H9 (cell line): ENCODE data around the gene DCLK2. TPM values are rescaled to one million over a fixed set of nuclear protein-coding genes. Genes with fewer than 3 reads are reported as not detected.

Source experiments
- DNase-seq: peaks from one replicate; pipeline ENCODE4 v3.0.0-alpha.2; 2017
- H2AFZ ChIP-seq: one replicate; pipeline ENCODE4 v1.6.1; 2013; ENCODE audit warnings: mild to moderate bottlenecking, low read length, control low read depth, moderate library complexity
- H2AK5ac ChIP-seq: 2 replicates; pipeline ENCODE4 v1.6.1; 2013; ENCODE audit warnings: low read length, control low read depth, mixed read lengths; ENCODE audit not compliant: insufficient read length
- H2BK120ac ChIP-seq: one replicate; pipeline ENCODE4 v1.6.1; 2013; ENCODE audit warnings: low read depth, mild to moderate bottlenecking, low read length, control low read depth, inconsistent platforms; ENCODE audit not compliant: poor library complexity, severe bottlenecking
- H2BK12ac ChIP-seq: 2 replicates; pipeline ENCODE4 v1.6.1; 2013; ENCODE audit warnings: low read length, control low read depth, mixed read lengths, low read depth; ENCODE audit not compliant: insufficient read length
- H2BK15ac ChIP-seq: 2 replicates; pipeline ENCODE4 v1.6.1; 2013; ENCODE audit warnings: low read depth, low read length, control low read depth
- H2BK20ac ChIP-seq: one replicate; pipeline ENCODE4 v1.6.1; 2013; ENCODE audit warnings: low read depth, mild to moderate bottlenecking, low read length, control low read depth, inconsistent platforms; ENCODE audit not compliant: poor library complexity, severe bottlenecking
- H2BK5ac ChIP-seq: 2 replicates; pipeline ENCODE4 v1.6.1; 2013; ENCODE audit warnings: low read length, control low read depth, mixed read lengths; ENCODE audit not compliant: insufficient read length
- H3K14ac ChIP-seq: 2 replicates; pipeline ENCODE4 v1.6.1; 2013; ENCODE audit warnings: low read length, control low read depth; ENCODE audit not compliant: insufficient read depth
- H3K18ac ChIP-seq: 2 replicates; pipeline ENCODE4 v1.6.1; 2013; ENCODE audit warnings: low read depth, mild to moderate bottlenecking, mixed read lengths, low read length, control low read depth; ENCODE audit not compliant: insufficient read length
- H3K23ac ChIP-seq: 2 replicates; pipeline ENCODE4 v1.6.1; 2013; ENCODE audit warnings: low read length, control low read depth, mixed read lengths, low read depth; ENCODE audit not compliant: insufficient read length
- H3K23me2 ChIP-seq: 2 replicates; pipeline ENCODE4 v1.6.1; 2013; ENCODE audit warnings: low read depth, mild to moderate bottlenecking, mixed read lengths, low read length, control low read depth; ENCODE audit not compliant: insufficient read length, poor library complexity, severe bottlenecking
- H3K27ac ChIP-seq: 2 replicates; pipeline ENCODE4 v1.5.1; 2013; ENCODE audit warnings: low read length, control low read depth, mixed read lengths, low read depth; ENCODE audit not compliant: insufficient read length
- H3K27me3 ChIP-seq: 2 replicates; pipeline ENCODE4 v1.6.1; 2013; ENCODE audit warnings: low read length, control low read depth, inconsistent platforms; ENCODE audit not compliant: insufficient read depth
- H3K4ac ChIP-seq: 2 replicates; pipeline ENCODE4 v1.6.1; 2013; ENCODE audit warnings: low read depth, mild to moderate bottlenecking, control low read depth, inconsistent platforms, low read length, moderate library complexity
- H3K4me1 ChIP-seq: 2 replicates; pipeline ENCODE4 v1.6.1; 2013; ENCODE audit warnings: low read length, control low read depth, inconsistent platforms; ENCODE audit not compliant: insufficient read depth
- H3K4me2 ChIP-seq: 2 replicates; pipeline ENCODE4 v1.6.1; 2013; ENCODE audit warnings: low read length, control low read depth, mixed read lengths; ENCODE audit not compliant: insufficient read length, insufficient read depth
- H3K56ac ChIP-seq: 2 replicates; pipeline ENCODE4 v1.6.1; 2013; ENCODE audit warnings: low read depth, mild to moderate bottlenecking, mixed read lengths, low read length, control low read depth; ENCODE audit not compliant: insufficient read length
- H3K79me1 ChIP-seq: 2 replicates; pipeline ENCODE4 v1.6.1; 2013; ENCODE audit warnings: low read depth, mild to moderate bottlenecking, moderate library complexity, low read length, control low read depth, inconsistent platforms; ENCODE audit not compliant: insufficient read depth, poor library complexity, severe bottlenecking
- H3K79me2 ChIP-seq: 2 replicates; pipeline ENCODE4 v1.6.1; 2013; ENCODE audit warnings: low read length, control low read depth, inconsistent platforms; ENCODE audit not compliant: insufficient read depth
- H3K9ac ChIP-seq: 2 replicates; pipeline ENCODE4 v1.6.1; 2013; ENCODE audit warnings: low read length, control low read depth, mixed read lengths; ENCODE audit not compliant: insufficient read length; ENCODE audit errors: extremely low read depth
- H3K9me3 ChIP-seq: one replicate; pipeline ENCODE4 v1.6.1; 2013; ENCODE audit warnings: low read depth, low read length, inconsistent platforms; ENCODE audit not compliant: control insufficient read depth
- H3T11ph ChIP-seq: one replicate; pipeline ENCODE4 v1.6.1; 2013; ENCODE audit warnings: mild to moderate bottlenecking, low read length, control low read depth, inconsistent platforms
- H4K20me1 ChIP-seq: one replicate; pipeline ENCODE4 v1.6.1; 2013; ENCODE audit not compliant: control insufficient read depth, insufficient read length, insufficient read depth
- H4K5ac ChIP-seq: 2 replicates; pipeline ENCODE4 v1.6.1; 2013; ENCODE audit warnings: low read depth, mild to moderate bottlenecking, mixed read lengths, low read length, control low read depth; ENCODE audit not compliant: insufficient read length
- H4K8ac ChIP-seq: replicated peaks from 2 replicates; pipeline ENCODE4 v1.6.1; 2013; ENCODE audit warnings: low read length, control low read depth, mixed read lengths, low read depth; ENCODE audit not compliant: insufficient read length
- H4K91ac ChIP-seq: 2 replicates; pipeline ENCODE4 v1.6.1; 2013; ENCODE audit warnings: low read depth, mild to moderate bottlenecking, moderate library complexity, mixed read lengths, low read length, control low read depth; ENCODE audit not compliant: insufficient read length
- H3K27ac Mint-ChIP-seq, 3 experiments: 2 replicates in 2 of 3; 3 replicates in 1 of 3; pipeline ENCODE4 v1.8.0; 2020 to 2021; ENCODE audit warnings: mixed read lengths in 3 of 3, mild to moderate bottlenecking in 1 of 3, moderate library complexity in 1 of 3
- H3K27me3 Mint-ChIP-seq: 2 replicates; pipeline ENCODE4 v1.8.0; 2021; ENCODE audit warnings: low read depth, mild to moderate bottlenecking, moderate library complexity, mixed read lengths
- H3K36me3 Mint-ChIP-seq, 3 experiments: 2 replicates in 2 of 3; 3 replicates in 1 of 3; pipeline ENCODE4 v1.8.0; 2020 to 2021; ENCODE audit warnings: low read depth in 3 of 3, mixed read lengths in 3 of 3; ENCODE audit not compliant: insufficient read depth in 1 of 3
- H3K4me1 Mint-ChIP-seq, 2 experiments: 2 replicates each; pipeline ENCODE4 v1.8.0; 2020; ENCODE audit warnings: mixed read lengths in 2 of 2
- H3K4me3 Mint-ChIP-seq, 2 experiments: 2 replicates in 1 of 2; 3 replicates in 1 of 2; pipeline ENCODE4 v1.8.0; 2020 to 2021; ENCODE audit warnings: mild to moderate bottlenecking in 2 of 2, mixed read lengths in 2 of 2, moderate library complexity in 1 of 2
- H3K9me3 Mint-ChIP-seq, 2 experiments: 2 replicates in 1 of 2; 3 replicates in 1 of 2; pipeline ENCODE4 v1.8.0; 2020; ENCODE audit warnings: mild to moderate bottlenecking in 2 of 2, mixed read lengths in 2 of 2, moderate library complexity in 1 of 2
- CTCF ChIP-seq: fragments of 200-600 bp; sonication (generic); conservative IDR thresholded peaks from 3 replicates; pipeline ENCODE4 v1.8.0; 2021; ENCODE audit warnings: antibody characterized with exemption, mild to moderate bottlenecking
- WGBS: extraction: QIAGEN DNeasy Blood & Tissue Kit; methylation state at CpG from one replicate; pipeline ENCODE4 v1.1.7; 2013; ENCODE audit warnings: missing lambda C conversion rate, low lambda C conversion rate, mixed read lengths; ENCODE audit not compliant: insufficient read length; ENCODE audit errors: extremely low coverage; 5-methylcytosine and 5-hydroxymethylcytosine counted together
- total RNA-seq: library from RNA; stranded (reverse); gene quantifications from 2 replicates; pipeline ENCODE4 v1.2.1, GENCODE V29; 2021

Gene DCLK2
- total RNA-seq, 1 experiment from 2014 or later: 0.33 TPM

DNA sequence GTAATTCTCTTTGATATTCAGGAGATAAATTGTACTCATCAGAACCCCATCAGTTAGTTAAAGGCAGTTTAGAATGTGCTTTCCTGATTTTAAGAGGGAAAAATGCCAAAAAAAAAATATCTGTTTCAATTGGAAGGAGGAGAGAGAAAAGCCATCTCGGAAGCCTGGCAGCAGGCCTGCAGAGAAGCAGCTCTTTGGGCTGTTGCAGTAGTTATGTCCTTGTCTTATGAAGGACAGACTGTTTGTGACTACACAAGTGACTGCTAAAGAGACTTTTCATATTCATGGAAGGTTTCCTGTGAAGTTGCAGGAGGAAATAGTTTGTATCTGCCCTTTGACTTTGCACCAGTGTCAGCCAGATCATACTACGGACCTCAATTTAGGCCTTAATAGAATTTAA, 88.8 kb downstream of the DCLK2 start:
- Histone ChIP-seq H3K9me3 (no peaks in the 10 kb centered on the region), H4K91ac (no peak overlapping the region), H3K27ac (no peak overlapping the region), H4K8ac (no peak overlapping the region), H3K9ac (no peak overlapping the region), H3K27me3 (no peaks in the 10 kb centered on the region), H3K23me2 (no peaks in the 10 kb centered on the region), H2BK15ac (no peak overlapping the region), H3K14ac (no peak overlapping the region), H3K79me2 (no peaks in the 10 kb centered on the region), H3K56ac (no peak overlapping the region), H3K23ac (no peak overlapping the region), H4K20me1 (no peaks in the 10 kb centered on the region), H3K4me1 (no peaks in the 10 kb centered on the region; the same call in 1 of the 2 replicates), H2BK20ac (no peak overlapping the region), H3K4me2 (no peak overlapping the region), H3T11ph (no peak overlapping the region), H3K4ac (no peak overlapping the region), H2AK5ac (no peak overlapping the region), H3K18ac (no peak overlapping the region), H3K79me1 (no peaks in the 10 kb centered on the region), H2BK12ac (no peak overlapping the region), H2BK5ac (no peak overlapping the region), H2BK120ac (no peak overlapping the region), H4K5ac (no peak overlapping the region), H2AFZ (no peak overlapping the region)
- TF ChIP-seq CTCF: no peak
- no peak for DNase-seq
- Mint-ChIP-seq H3K4me3 (no peak overlapping the region), H3K9me3 (peaks cover 0 to 4% of the 10 kb centered on the region in 2 experiments; a peak in 2 of 5 replicates), H3K4me1 (peaks cover 8 to 12% of the 10 kb centered on the region in 2 experiments), H3K27ac (no peak overlapping the region), H3K36me3 (no peaks in the 10 kb centered on the region), H3K27me3 (no peaks in the 10 kb centered on the region)
- no CpG with 5 or more reads among the region's 2 CpGs for WGBS
